OCI-LY1 (cell line): ENCODE results near the gene SOX3.

ENCODE experiments used
- H2AFZ ChIP-seq: fragments of 200-600 bp; sonication (generic), shearing (Covaris generic); 2 replicates; pipeline ENCODE4 v1.6.0; 2014; ENCODE audit warnings: antibody characterized with exemption, mild to moderate bottlenecking, low read length
- H3F3A ChIP-seq: fragments of 200-600 bp; sonication (generic), shearing (Covaris generic); 2 replicates; pipeline ENCODE4 v1.6.0; 2014; ENCODE audit warnings: mild to moderate bottlenecking, antibody characterized with exemption, low read length, moderate library complexity; ENCODE audit not compliant: insufficient read depth
- H3K27ac ChIP-seq: fragments of 200-600 bp; sonication (generic); 2 replicates; pipeline ENCODE4 v1.5.1; 2014; ENCODE audit warnings: low read length, mixed run types, mild to moderate bottlenecking, low read depth; ENCODE audit not compliant: poor library complexity, severe bottlenecking
- H3K27me3 ChIP-seq: fragments of 200-600 bp; sonication (generic); 2 replicates; pipeline ENCODE4 v1.6.0; 2014; ENCODE audit warnings: antibody characterized with exemption, mild to moderate bottlenecking, low read length, moderate library complexity; ENCODE audit not compliant: insufficient read depth
- H3K36me3 ChIP-seq: fragments of 200-600 bp; sonication (generic); 2 replicates; pipeline ENCODE4 v1.6.1; 2014; ENCODE audit warnings: mild to moderate bottlenecking, antibody characterized with exemption, low read length, moderate library complexity, mixed read lengths; ENCODE audit not compliant: insufficient read depth
- H3K4me1 ChIP-seq: fragments of 200-600 bp; sonication (generic); 2 replicates; pipeline ENCODE4 v1.5.1; 2014; ENCODE audit warnings: mild to moderate bottlenecking, low read length, moderate library complexity; ENCODE audit not compliant: insufficient read depth, severe bottlenecking
- H3K4me2 ChIP-seq: fragments of 200-600 bp; sonication (generic), shearing (Covaris generic); 2 replicates; pipeline ENCODE4 v1.6.1; 2014; ENCODE audit warnings: low read length
- H3K4me3 ChIP-seq: fragments of 200-600 bp; sonication (generic); 2 replicates; pipeline ENCODE4 v1.5.1; 2014; ENCODE audit warnings: low read length, low read depth, mild to moderate bottlenecking, mixed read lengths; ENCODE audit not compliant: poor library complexity, severe bottlenecking
- H3K79me2 ChIP-seq: fragments of 200-600 bp; shearing (Covaris generic); 2 replicates; pipeline ENCODE4 v1.6.1; 2016; ENCODE audit warnings: mixed run types, low read length, mixed read lengths; ENCODE audit not compliant: insufficient read depth
- H3K9ac ChIP-seq: fragments of 200-600 bp; sonication (generic), shearing (Covaris generic); 2 replicates; pipeline ENCODE4 v1.6.1; 2014; ENCODE audit warnings: mild to moderate bottlenecking, low read length, mixed read lengths
- H3K9me2 ChIP-seq: fragments of 200-600 bp; sonication (generic), shearing (Covaris generic); 2 replicates; pipeline ENCODE4 v1.6.1; 2014; ENCODE audit warnings: low read depth, mild to moderate bottlenecking, low read length, mixed read lengths
- H3K9me3 ChIP-seq: fragments of 200-600 bp; shearing (Covaris generic); 2 replicates; pipeline ENCODE4 v1.6.1; 2014; ENCODE audit warnings: low read length, mixed read lengths
- H4K20me1 ChIP-seq: fragments of 200-600 bp; sonication (generic), shearing (Covaris generic); 2 replicates; pipeline ENCODE4 v1.6.0; 2016; ENCODE audit warnings: mild to moderate bottlenecking, low read length; ENCODE audit not compliant: insufficient read depth
- CTCF ChIP-seq: fragments of 200-600 bp; sonication (generic), shearing (Covaris generic); IDR thresholded peaks from 2 replicates; pipeline ENCODE4 v1.5.1; 2017; ENCODE audit warnings: mild to moderate bottlenecking, antibody characterized with exemption, low read length, moderate library complexity, mixed read lengths
- EZH2 ChIP-seq: fragments of 200-600 bp; sonication (generic), shearing (Covaris generic); IDR thresholded peaks from 2 replicates; pipeline ENCODE4 v1.8.0; 2017; ENCODE audit warnings: borderline replicate concordance, mixed run types, mild to moderate bottlenecking, antibody characterized with exemption, low read length, moderate library complexity, mixed read lengths

SOX3 gene

GRCh38 chrX:140500441-140500840 lies 4.4 kb downstream of the SOX3 start:
- H3K79me2 ChIP-seq, result no peaks in the 10 kb centered on the region
- H3K9me2 ChIP-seq, result no peaks in the 10 kb centered on the region
- no peaks in the 10 kb centered on the region for H3K9me3 ChIP-seq
- no peak overlapping the region for H3K9ac ChIP-seq
- no peak overlapping the region for H3K4me3 ChIP-seq
- H4K20me1 ChIP-seq, result no peaks in the 10 kb centered on the region
- no peaks in the 10 kb centered on the region for H3K4me1 ChIP-seq
- H2AFZ ChIP-seq, result no peak overlapping the region
- H3F3A ChIP-seq, result no peaks in the 10 kb centered on the region
- no peaks in the 10 kb centered on the region for H3K27me3 ChIP-seq
- H3K36me3 ChIP-seq, result no peaks in the 10 kb centered on the region
- no peak overlapping the region for H3K4me2 ChIP-seq
- no peak for TF ChIP-seq CTCF
- no peak for TF ChIP-seq EZH2
- no peak overlapping the region for H3K27ac ChIP-seq

GRCh38 chrX:140495739-140496138 lies 9.1 kb downstream of the SOX3 start:
- Histone ChIP-seq H3K4me2 (no peak overlapping the region), H3K9ac (no peak overlapping the region), H3K4me3 (no peak overlapping the region), H3K9me3 (no peaks in the 10 kb centered on the region), H2AFZ (no peak overlapping the region), H3K79me2 (no peaks in the 10 kb centered on the region), H3K27ac (no peak overlapping the region), H3K9me2 (no peaks in the 10 kb centered on the region), H3F3A (no peaks in the 10 kb centered on the region), H3K36me3 (no peaks in the 10 kb centered on the region), H4K20me1 (no peaks in the 10 kb centered on the region), H3K27me3 (no peaks in the 10 kb centered on the region), H3K4me1 (no peaks in the 10 kb centered on the region)
- TF ChIP-seq EZH2, result no peak
- no peak for TF ChIP-seq CTCF

GRCh38 chrX:140492066-140492994 lies 12.5 kb downstream of the SOX3 start:
- Histone ChIP-seq H3F3A (no peaks in the 10 kb centered on the region), H3K27ac (no peak overlapping the region), H3K27me3 (no peaks in the 10 kb centered on the region), H3K9me2 (no peaks in the 10 kb centered on the region), H3K36me3 (no peaks in the 10 kb centered on the region), H3K4me3 (no peak overlapping the region), H3K9ac (no peak overlapping the region), H4K20me1 (no peaks in the 10 kb centered on the region), H3K4me1 (no peaks in the 10 kb centered on the region), H3K4me2 (no peak overlapping the region), H2AFZ (no peak overlapping the region), H3K9me3 (no peaks in the 10 kb centered on the region), H3K79me2 (no peaks in the 10 kb centered on the region)
- no peak for TF ChIP-seq EZH2
- no peak for TF ChIP-seq CTCF
